GM18507 (cell line): Measurements from ENCODE around the gene HEY2.
A peak's percentile ranks its signal among the peaks of the same experiment; 100 is the strongest.
"Not testable (repeated sequence)": the region's sequence is repeated elsewhere in the genome, so short reads cannot be mapped to it uniquely, and the experiment has no call there.

Experiments used
- DNase-seq: peaks from one replicate; pipeline ENCODE4 v3.0.0; 2011; ENCODE audit warnings: low read depth; ENCODE audit not compliant: insufficient read length; ENCODE audit errors: extremely low spot score
- FAIRE-seq: peaks from 2 replicates; lab custom pipeline; 2011; peaks lifted over from hg19 to GRCh38; lab: Jason Lieb, UNC

The HEY2 gene

DNA sequence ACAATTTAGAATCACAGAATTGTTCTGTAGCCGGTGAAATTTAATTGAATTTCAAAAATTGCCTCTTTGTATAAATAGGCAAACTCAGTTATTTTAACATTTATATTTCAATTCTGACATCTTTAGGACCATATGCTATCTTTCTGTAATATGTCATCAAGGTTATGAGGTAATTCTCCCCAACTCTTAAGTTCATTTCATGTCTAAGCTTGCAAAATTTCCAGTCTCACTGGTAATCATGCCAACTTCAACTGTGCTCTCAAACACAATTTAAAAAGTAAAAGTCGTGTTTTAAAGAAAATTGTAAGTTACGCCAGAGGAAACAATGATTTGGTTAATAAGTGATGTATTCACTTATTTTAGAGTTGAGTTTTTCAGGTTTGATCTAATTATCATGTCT, 42.7 kb downstream of the HEY2 start:
- DNase-seq, result no peak
- peak; percentile 39 for FAIRE-seq

DNA sequence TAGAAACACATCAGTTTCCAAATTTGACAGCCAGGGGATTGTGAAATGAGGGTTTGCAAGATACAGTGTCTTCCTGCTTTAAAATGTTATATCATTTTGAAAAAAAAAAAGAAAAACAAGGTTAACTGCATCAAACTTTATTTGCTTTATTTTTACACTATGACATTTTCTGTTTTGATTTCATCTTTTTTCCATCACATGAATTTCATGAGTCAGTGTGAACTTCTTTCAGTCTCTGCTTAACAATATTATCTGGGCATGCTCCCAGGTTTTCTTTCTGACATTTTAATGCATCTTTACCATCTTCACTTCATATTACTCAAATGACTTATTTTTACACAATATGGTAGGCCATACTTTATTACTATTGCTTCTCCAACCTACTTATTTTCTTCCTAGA, 43.2 kb downstream of the HEY2 start:
- DNase-seq (no peak), FAIRE-seq (peak; percentile 46)

DNA sequence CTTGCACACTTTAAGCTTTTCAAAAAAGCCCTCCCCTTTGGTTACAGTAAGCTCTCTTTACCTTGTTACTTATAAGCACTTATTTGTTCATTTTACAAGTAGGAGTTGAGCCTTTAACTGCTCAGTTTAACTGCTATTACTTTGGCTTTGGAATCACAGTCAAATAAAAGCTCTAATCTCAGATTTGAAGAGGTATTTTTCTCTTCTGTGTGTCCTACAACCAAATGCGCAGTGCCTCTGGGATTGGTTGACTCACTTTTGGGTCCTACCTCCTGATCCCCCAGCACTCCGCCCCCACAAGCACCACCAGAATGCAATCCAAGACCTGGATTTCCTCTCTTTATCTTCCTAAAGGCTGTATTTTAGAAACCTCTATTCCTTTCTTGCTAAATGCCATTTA, 43.8 kb downstream of the HEY2 start:
- FAIRE-seq (peak; percentile 41), DNase-seq (no peak)

DNA sequence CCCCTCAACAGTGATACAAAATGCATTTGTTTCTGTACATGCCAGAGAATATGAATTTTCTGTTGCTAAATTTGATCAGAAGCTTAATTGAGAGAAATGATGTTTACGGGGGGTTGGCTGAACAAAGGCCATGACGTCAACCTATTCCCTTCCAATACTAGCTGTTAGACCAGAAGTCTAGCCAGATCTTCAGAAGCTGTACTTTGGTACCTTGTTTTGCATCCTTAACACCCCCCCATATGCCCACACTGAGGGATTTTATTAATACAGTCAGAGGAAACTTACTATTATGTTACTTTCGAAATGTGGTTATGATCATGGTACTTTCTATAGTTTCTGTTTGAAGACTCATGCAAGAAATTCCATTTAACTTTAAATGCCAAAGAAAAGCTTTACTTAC, 44.4 kb downstream of the HEY2 start:
- FAIRE-seq (peak; percentile 86), DNase-seq (no peak)

DNA sequence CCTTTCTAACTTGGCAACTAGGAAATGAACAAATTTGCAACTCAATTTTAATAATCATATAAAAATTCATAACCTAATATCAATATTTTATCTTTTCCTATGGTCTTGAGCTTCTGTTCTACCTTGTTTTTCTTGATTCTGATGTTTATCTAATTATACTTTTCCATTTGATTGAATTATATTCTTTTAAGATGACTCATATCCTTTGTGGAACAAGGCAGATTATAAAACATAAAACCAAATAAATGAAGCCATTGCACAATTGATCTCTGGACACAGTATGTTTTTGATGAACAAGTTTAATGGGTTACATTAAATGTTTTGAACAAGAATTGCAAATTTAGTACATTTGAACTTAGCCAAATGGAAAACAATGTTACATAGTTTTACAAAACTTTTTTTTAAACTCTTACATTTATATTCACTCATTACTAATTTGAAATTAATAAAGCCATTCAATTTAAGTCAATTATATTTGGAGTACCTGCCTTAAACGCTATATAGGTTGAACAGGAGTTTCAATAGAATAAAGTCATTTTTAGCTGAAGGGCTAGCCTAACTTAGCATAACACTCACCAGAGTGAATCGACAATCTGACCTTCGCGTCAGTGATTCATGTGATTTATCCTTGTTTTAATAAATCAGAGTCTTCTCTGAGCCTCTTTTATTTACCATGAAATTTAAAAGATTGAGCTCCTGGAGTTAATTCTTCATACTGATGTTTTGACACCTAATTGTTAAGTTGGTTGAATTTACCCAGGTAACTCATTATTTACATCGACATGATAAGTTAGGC, 45.1 kb downstream of the HEY2 start:
- no peak for DNase-seq
- no peak for FAIRE-seq

DNA sequence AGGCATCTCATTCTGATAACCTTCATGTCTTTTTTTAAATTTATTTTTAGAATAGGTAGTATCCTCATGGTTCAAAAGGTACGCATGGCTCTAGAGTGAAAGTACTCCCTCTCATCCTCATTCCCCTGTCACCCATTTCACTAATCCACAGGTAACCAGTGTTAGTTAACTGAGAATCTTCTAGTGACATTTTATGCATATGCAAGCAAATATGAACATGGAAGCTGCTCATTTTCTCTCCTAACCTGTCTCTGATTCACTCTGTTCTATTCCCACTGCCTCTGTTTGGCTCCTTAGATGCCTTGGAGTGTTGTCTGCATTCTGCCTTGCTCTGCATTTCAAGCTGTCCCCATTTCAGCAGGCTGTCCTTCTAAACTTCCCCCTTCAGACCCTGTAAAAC, 45.9 kb downstream of the HEY2 start:
- FAIRE-seq, result peak; percentile 68

DNA sequence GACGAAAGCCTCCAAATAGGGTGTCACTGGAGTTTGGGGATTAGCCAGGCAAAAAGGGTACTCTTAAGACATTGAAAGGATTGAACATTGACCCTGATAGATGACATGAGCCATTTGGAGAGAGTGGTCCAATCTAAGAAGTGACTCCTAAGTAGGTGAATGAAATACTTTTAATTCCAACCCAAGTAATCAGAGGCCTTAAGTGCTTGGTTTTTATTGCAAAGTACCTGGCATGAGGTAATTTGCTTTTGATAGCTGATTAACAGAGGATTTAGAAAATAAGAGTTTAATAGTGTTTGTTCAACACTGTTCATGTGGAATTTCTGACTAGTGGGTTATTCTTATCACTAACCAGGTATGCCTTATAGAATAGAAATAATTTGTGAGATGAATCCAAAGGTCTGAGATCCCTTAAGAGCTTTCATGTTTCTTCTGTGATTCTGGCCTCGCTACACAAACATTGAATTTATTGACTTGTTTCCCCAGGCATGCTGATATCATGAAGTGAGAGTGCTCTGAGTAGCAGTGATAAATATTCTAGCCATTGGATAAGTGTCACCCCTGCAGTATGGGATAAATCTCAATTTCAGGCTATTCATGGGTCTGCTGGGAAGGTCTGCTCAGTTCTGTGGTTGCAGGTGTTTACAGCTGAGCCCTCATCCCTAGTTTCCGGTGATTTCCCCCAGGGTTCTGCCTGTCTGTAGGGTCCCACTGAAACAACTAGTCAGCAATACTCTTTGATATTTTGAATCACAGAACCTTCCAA, 47.9 kb downstream of the HEY2 start:
- FAIRE-seq, result peak; percentile 56
- DNase-seq, result no peak

More for the DNA sequence above, 45.9 kb downstream of the HEY2 start:
- no peak for DNase-seq

DNA sequence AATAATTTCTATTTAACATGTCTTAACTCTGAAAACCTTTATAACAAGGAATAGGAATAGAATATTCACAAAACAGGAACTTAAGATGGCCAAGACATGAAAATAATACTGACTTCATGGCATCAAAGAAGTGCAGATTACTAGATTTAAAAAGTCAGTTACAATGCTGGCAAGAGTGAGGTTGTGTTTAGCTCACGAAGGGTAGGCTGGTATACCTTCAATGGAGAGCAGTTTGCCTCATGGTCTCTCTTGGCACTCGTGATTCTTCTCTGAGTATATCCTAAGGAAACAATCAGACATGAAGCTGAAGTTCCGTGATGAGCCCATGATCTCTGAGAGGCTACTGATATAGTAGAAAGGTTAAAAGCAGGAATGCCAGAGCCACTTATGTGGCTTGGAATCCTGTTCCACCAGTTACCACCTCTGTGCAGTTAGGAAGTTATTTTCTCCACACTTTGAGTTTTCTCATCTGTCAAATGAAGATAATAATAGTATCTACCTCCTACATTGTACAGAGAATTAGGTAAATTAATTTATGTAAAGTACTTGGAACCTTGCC, 48.5 kb downstream of the HEY2 start:
- FAIRE-seq (peak; percentile 53), DNase-seq (no peak)

DNA sequence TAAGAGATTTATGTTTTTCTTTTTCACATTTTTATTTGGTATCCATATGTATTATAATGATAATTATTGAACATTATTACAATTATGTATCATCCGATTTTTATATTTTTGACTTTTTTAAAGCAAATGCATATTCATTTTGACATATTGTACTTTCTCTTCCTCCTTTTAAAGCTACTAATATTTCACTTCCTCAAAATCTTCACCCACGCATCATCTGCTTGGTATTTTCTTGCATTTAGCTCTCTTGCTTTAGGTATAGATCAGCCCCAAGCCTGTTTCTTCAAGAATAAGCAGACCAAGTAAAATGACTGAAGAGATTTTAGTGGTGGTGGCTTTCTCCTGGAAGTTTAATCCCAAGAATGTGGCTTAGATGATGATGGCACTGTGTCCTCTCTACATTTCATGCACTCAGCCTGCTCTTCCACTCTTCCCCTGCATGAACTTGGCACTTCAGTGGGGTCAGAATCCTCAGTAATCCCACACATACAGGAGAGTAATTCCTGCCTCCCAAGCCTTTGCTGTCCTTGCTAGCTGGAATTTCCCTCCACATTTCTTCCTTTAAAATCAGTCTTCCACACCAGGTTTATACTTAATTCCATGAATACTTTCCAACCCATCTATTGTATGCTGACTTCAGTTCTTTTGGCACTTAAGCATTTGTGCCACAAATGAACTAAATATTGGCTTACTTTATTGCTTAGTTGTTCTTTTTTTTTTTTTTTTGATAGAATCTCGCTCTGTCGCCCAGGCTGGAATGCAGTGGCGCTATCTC, 49.5 kb downstream of the HEY2 start:
- peak; percentile 94 for FAIRE-seq
- DNase-seq, result no peak

DNA sequence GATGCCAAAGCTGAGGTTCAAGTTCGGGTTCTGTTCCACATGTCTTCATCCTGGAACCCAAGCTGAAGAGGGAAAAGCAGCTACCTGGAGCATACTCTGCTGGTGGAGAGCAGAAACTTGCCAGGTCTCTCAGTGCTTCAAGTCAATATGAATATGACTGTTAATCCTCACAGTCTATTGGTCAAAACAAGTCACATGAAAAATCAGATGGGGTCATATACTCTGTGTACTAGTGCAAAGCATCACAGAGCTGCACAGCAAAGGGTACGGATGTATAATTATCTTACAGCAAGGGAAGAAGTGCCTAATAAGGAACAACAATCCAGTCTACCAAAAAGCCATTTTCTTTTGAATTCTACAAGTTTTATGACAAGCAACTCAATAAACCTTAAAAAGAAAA, 53.0 kb downstream of the HEY2 start:
- FAIRE-seq (no peak), DNase-seq (no peak)

DNA sequence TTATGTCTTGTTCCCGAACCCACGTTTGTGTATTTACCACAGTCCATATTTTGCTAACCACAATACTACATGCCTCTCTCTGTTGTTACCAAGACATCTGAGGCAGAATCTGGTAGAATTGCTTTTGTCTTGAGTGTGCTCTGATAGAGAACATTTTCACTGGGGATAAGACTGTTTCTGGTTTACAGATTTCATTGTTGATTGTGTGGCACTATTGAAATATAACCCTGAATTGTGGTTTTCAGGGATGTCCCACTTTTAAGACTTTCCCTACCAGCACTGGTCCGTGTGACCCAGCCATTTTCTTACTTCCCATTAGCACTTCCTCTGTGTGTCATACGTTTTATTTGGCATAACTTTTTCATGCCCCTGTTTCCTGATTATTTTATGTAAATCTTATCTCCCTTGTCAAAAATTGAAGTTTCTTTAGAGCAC, 53.5 kb downstream of the HEY2 start:
- peak; percentile 81 for FAIRE-seq
- DNase-seq, result no peak

DNA sequence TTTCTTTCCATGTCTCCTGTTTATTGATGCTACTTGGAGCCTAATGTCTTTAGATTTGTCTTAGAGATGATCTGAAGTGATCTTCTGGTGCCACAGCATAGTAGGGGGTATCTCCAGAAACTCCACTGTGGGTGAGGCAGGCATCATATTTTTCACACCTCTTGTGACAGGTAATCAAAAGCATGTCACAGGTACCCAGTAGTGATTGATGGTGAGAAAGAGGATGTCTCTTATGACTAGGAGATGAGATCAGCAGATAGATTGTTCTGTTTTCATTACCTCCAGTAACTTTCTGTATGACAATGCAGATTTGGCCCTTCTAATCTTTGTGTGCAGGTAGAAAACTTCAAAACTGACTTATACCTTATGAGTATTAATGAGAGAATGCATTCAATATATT, 54.8 kb downstream of the HEY2 start:
- DNase-seq (no peak), FAIRE-seq (peak; percentile 91)

DNA sequence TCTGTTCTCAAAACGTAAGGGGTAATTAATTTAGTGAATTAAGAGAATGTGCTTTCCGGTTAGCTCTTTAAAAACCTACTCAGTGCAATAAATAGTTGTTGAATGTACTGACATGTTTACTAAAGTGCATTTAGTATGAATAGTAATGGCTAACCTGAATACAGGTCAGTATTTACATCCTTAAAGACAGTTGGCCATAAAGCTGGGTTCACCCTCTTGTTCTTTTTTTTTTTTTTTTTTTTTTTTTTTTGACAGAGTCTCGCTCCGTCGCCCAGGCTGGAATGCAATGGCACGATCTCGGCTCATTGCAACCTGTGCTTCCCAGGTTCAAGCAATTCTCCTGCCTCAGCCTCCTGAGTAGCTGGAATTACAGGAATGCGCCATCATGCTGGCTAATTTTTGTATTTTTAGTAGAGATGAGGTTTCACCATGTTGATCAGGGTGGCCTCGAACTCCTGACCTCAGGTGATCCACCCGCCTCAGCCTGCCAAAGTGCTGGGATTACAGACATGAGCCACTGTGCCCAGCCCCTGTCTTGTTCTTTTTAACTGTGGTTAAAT, 55.5 kb downstream of the HEY2 start:
- DNase-seq, FAIRE-seq: not testable (repeated sequence)

DNA sequence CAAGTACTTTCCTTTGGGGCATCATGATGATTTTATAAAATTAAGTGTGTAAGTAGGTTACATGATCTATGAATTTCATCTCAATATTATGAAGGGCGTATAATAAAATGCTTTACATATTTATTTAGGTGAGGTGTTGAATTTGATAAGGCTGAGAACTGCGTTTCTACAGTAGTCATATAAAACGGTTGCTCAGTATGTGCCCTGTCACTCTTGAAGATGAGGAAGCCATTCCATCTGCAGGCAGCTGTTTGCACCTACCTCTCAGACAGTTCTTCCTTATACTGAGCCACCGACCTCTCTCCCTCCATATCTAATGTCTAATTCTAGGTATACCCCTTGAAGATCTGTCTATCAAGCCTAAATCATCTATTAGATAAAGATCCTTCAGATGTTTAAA, 57.4 kb downstream of the HEY2 start:
- DNase-seq, result no peak
- FAIRE-seq, result peak; percentile 50

DNA sequence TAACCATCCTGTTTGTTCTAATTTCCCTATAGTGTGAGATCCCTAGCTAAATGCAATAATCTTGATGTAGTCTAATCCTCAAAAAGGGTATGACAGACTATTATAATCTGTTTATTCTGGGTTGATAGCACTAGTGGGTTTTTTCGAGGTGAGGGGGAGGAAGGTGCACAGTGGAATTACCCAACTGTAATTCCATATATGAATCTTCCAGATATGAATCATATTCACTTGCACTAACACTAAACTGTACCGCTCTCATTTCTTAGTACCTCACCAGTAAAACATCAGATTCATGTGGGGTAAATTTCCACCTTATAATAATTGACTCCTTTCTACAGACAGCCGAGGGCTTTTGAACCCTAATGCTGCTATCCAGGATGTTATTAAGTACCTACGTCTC, 57.9 kb downstream of the HEY2 start:
- DNase-seq (no peak), FAIRE-seq (peak; percentile 86)

DNA sequence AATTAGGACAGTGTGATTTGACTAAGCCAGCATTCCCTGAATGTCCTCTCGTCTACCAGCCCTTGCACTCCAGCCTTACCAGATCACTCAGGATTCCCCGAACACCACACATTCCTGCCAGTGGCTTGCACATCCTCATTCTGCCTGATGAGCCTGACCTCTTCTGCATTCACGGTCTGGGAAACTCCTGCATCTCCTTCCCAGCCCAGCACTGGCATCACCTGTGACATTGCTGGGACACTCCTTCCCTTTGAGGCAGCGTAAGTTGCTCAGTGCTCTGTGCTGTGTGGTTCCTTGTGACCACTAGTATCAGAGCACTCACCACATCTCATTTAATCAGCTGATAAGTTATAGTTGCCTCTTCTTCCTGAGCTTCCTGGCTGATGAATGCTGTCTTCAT, 58.6 kb downstream of the HEY2 start:
- DNase-seq (no peak), FAIRE-seq (peak; percentile 68)

DNA sequence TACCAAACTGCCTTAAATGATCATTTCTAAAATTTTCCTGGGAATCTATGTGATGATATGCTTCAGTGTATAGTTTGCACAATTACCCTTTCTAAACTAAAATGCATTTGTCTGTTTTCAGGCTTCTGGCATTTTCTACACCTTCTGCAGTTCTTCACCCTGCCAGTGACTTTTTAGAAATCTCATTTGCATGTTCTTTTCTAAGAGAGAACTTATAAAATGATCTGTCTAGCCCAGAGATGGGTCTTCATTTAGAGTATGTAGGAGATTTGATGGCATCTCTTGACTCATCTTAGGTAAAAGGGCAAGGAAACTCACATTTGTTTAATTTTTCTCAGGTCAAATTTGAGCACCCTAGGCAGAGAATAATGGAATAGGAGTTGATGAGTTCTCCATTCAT, 59.2 kb downstream of the HEY2 start:
- DNase-seq (no peak), FAIRE-seq (no peak)

DNA sequence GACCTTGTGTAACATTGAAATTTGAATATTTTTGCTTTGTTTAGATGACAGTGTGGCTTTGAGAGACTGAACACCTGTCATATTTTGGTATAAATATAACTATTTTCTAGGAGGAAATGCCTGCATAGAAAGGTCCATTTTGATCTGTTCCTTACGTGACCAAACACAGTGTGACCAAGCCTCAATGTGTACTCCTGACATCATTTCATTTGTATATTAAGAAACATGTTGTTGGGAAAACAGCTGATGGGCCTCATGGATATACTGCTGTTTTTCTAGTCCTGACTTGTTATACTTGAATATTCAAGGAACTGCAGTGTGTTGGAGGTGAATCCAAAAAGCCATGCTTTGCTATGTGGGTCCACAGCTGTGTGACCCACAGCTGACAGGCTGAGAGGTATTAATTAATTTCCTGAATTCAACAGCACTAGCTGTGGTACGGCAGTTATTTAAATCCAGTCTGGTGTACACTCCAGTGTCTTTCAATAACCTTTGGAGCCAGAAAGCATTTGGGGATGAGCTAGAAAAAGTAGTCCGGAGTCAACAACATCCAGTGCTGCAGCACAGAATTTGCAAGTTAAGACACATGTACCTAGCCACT, 60.2 kb downstream of the HEY2 start:
- DNase-seq, result no peak
- no peak for FAIRE-seq

DNA sequence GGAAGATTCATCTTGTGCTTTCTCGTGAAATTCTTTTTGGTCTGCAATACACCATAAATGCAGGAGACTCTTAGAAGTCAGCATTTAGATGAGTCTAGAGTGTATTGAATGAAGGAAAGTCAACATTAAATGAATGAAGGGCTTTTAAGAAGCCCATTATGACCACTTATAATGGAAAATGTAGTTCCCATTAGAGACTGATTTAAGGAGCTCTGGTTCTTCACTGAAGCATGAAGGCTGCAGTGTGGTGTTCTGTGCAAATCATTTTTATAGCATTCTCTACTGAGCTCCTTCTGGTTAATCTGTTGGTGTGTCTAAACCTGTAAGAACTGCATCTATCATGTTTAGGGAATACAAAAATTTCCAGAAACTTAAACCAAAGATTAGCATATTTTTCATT, 61.0 kb downstream of the HEY2 start:
- peak; percentile 18 for FAIRE-seq
- no peak for DNase-seq
